ENCODE measurements around the gene SSH2. TPM values are rescaled to one million over a fixed set of nuclear protein-coding genes. Genes with fewer than 3 reads are reported as not detected.

SSH2 gene
- total and polyA plus RNA-seq, 9 of the 15 experiments (the other 6 are each of a cell fraction or from before 2014, with no cell fraction given): 3.9 to 16.1 (median 10.2) TPM

GRCh38 chr17:29778956-29779811, 150.8 kb downstream of the SSH2 start (continued):
- TF ChIP-seq STAT5B (CRISPR knock-in tag; IDR thresholded peaks at IDR 0.05): no peak
- no peak for TF ChIP-seq ZFPM2 (CRISPR knock-in tag; IDR thresholded peaks at IDR 0.05)
- TF ChIP-seq, protein P1, sequence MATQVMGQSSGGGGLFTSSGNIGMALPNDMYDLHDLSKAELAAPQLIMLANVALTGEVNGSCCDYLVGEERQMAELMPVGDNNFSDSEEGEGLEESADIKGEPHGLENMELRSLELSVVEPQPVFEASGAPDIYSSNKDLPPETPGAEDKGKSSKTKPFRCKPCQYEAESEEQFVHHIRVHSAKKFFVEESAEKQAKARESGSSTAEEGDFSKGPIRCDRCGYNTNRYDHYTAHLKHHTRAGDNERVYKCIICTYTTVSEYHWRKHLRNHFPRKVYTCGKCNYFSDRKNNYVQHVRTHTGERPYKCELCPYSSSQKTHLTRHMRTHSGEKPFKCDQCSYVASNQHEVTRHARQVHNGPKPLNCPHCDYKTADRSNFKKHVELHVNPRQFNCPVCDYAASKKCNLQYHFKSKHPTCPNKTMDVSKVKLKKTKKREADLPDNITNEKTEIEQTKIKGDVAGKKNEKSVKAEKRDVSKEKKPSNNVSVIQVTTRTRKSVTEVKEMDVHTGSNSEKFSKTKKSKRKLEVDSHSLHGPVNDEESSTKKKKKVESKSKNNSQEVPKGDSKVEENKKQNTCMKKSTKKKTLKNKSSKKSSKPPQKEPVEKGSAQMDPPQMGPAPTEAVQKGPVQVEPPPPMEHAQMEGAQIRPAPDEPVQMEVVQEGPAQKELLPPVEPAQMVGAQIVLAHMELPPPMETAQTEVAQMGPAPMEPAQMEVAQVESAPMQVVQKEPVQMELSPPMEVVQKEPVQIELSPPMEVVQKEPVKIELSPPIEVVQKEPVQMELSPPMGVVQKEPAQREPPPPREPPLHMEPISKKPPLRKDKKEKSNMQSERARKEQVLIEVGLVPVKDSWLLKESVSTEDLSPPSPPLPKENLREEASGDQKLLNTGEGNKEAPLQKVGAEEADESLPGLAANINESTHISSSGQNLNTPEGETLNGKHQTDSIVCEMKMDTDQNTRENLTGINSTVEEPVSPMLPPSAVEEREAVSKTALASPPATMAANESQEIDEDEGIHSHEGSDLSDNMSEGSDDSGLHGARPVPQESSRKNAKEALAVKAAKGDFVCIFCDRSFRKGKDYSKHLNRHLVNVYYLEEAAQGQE (IDR thresholded peaks at IDR 0.05; ENCODE audit: borderline replicate concordance): peak; percentile 87
- TF ChIP-seq, protein P1 (CRISPR knock-in tag; IDR thresholded peaks at IDR 0.05; ENCODE audit: low read depth): no peak
- no peak for TF ChIP-seq ZFX (CRISPR knock-in tag; IDR thresholded peaks at IDR 0.05)
- TF ChIP-seq XRCC4 (IDR thresholded peaks at IDR 0.05; ENCODE audit: extremely low read depth, insufficient read depth, insufficient read length): no peak
- TF ChIP-seq C11orf30 (IDR thresholded peaks at IDR 0.05; ENCODE audit: low read depth): no peak
- TF ChIP-seq, protein P2, sequence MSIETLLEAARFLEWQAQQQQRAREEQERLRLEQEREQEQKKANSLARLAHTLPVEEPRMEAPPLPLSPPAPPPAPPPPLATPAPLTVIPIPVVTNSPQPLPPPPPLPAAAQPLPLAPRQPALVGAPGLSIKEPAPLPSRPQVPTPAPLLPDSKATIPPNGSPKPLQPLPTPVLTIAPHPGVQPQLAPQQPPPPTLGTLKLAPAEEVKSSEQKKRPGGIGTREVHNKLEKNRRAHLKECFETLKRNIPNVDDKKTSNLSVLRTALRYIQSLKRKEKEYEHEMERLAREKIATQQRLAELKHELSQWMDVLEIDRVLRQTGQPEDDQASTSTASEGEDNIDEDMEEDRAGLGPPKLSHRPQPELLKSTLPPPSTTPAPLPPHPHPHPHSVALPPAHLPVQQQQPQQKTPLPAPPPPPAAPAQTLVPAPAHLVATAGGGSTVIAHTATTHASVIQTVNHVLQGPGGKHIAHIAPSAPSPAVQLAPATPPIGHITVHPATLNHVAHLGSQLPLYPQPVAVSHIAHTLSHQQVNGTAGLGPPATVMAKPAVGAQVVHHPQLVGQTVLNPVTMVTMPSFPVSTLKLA (conservative IDR thresholded peaks at IDR 0.05): peak in 1 of 2 experiments; percentile 18; a peak in 1 of 4 replicates
- TF ChIP-seq, protein P3, sequence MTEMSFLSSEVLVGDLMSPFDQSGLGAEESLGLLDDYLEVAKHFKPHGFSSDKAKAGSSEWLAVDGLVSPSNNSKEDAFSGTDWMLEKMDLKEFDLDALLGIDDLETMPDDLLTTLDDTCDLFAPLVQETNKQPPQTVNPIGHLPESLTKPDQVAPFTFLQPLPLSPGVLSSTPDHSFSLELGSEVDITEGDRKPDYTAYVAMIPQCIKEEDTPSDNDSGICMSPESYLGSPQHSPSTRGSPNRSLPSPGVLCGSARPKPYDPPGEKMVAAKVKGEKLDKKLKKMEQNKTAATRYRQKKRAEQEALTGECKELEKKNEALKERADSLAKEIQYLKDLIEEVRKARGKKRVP (CRISPR knock-in tag; IDR thresholded peaks at IDR 0.05): no peak
- TF ChIP-seq, protein P4, sequence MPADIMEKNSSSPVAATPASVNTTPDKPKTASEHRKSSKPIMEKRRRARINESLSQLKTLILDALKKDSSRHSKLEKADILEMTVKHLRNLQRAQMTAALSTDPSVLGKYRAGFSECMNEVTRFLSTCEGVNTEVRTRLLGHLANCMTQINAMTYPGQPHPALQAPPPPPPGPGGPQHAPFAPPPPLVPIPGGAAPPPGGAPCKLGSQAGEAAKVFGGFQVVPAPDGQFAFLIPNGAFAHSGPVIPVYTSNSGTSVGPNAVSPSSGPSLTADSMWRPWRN (IDR thresholded peaks at IDR 0.05; ENCODE audit: low read depth): no peak
- no peak for TF ChIP-seq ZKSCAN8 (CRISPR knock-in tag; IDR thresholded peaks at IDR 0.05)
- no peak for TF ChIP-seq ETS2 (tag; IDR thresholded peaks at IDR 0.05; ENCODE audit: borderline replicate concordance, poor library complexity, severe bottlenecking)
- TF ChIP-seq E2F4 (CRISPR knock-in tag; IDR thresholded peaks at IDR 0.05; ENCODE audit: low read depth): no peak
- TF ChIP-seq ARID2 (IDR thresholded peaks at IDR 0.05): peak; percentile 53; the same call in 1 of the 2 replicates
